Fibroblast of the aortic adventitia (primary cell): ENCODE data around the gene KRTAP21-3. TPM values are rescaled to one million over a fixed set of nuclear protein-coding genes. Genes with fewer than 3 reads are reported as not detected.

Experiments
- DNase-seq: peaks from one replicate; pipeline ENCODE4 v3.0.0-alpha.2; 2010; ENCODE audit warnings: low read depth
- H3K4me3 ChIP-seq: 2 replicates; pipeline ENCODE4 v1.5.1; 2011; ENCODE audit warnings: low read depth, mild to moderate bottlenecking, control low read depth, low read length, moderate library complexity
- CTCF ChIP-seq: IDR thresholded peaks from 2 replicates; pipeline ENCODE4 v1.5.1; 2011; ENCODE audit warnings: mild to moderate bottlenecking, low read length, control low read depth, inconsistent platforms; ENCODE audit not compliant: insufficient read depth
- total RNA-seq: library from RNA; depleted of rRNA; stranded (reverse); fragments of >200 nt; gene quantifications from 2 replicates; pipeline ENCODE4 v1.2.3, GENCODE V29; 2012; ENCODE audit warnings: low replicate concordance

KRTAP21-3 gene
- total RNA-seq, 1 donor: not detected

- H3K4me3 ChIP-seq: no peak overlapping the region
Observed at GRCh38 chr21:30707409-30707808, 11.2 kb downstream of the KRTAP21-3 start.

GRCh38 chr21:30695956-30696355 is 22.6 kb downstream of the KRTAP21-3 start:
- TF ChIP-seq CTCF: no peak
- no peak for DNase-seq
- no peak overlapping the region for H3K4me3 ChIP-seq

More at GRCh38 chr21:30707409-30707808, 11.2 kb downstream of the KRTAP21-3 start:
- DNase-seq: no peak
- TF ChIP-seq CTCF: no peak

DNA sequence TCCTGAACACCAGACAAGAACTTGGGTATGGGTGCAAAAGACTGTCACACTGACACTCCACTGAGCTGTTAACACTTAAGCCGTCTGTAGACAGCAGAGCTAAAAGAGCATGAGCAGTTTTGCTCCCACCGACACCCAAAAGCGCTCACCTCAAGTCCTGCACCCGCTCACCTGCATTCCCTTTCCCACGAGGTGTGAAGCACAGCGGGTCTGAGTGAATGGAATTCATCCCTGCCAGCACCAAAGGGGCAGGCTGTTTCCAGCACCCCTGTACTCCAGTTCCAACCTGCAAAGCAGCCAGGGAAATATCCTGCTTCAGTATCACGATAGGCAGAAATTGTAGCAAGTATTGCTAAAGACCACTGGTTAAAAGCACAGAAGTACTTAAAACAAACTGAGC is 28.8 kb downstream of the KRTAP21-3 start:
- H3K4me3 ChIP-seq: no peak overlapping the region
- no peak for DNase-seq
- no peak for TF ChIP-seq CTCF

DNA sequence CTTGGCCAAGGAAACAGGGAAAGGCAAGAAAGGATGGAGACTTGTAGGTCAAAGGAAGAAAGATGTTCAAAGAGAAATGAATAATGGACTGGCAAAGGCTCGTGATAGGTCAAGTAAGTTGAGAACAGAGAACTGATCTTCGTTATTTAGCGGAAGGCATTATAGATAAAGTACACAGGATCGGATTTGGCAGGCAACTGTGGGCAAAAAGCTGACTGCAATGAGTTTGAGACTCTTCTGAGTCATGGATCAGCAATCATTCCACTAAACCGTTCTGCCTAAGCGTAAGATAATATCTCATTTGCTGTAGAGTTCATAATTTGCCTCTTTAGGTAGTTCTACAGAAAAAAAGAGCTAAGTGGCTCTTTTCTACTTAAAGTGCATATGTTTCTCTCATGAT is 34.1 kb downstream of the KRTAP21-3 start:
- no peak for DNase-seq
- TF ChIP-seq CTCF: no peak
- no peak overlapping the region for H3K4me3 ChIP-seq

GRCh38 chr21:30680586-30680985 is 38.0 kb downstream of the KRTAP21-3 start:
- no peak for DNase-seq
- no peak overlapping the region for H3K4me3 ChIP-seq
- no peak for TF ChIP-seq CTCF

DNA sequence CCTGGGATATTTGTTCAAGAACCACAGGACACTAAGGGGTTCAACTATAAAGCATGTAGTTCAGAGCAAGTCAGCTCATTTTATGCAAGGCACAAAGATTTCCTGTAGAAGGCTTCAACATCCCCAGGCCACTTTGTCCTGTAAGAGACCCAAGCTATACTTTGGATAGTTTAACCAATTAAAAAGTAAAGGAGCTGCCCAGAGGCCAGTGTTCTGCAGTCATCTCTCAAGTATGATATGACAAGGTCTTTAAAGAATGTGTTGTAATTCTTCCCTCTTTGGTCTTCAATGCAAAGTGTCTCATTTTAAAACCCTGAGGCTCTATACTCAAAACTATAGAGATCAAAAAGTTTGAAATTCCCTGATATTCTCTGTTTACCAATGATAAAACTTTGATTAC is 41.8 kb downstream of the KRTAP21-3 start:
- TF ChIP-seq CTCF: no peak
- DNase-seq: no peak
- no peak overlapping the region for H3K4me3 ChIP-seq

GRCh38 chr21:30674312-30674711 is 44.3 kb downstream of the KRTAP21-3 start:
- no peak overlapping the region for H3K4me3 ChIP-seq
- DNase-seq: no peak
- TF ChIP-seq CTCF: no peak
